Breast epithelium (tissue), 3 donors: Measurements from ENCODE around the gene CHTF18.

Experiments used
- CTCF ChIP-seq, 3 donors: fragments of 450-650 bp; IDR thresholded peaks; one replicate each; pipeline ENCODE4 v1.5.1; 2016 to 2017; ENCODE audit warnings: antibody characterized with exemption in 3 of 3, mild to moderate bottlenecking in 3 of 3, moderate library complexity in 3 of 3
- POLR2A ChIP-seq: fragments of 450-650 bp; IDR thresholded peaks from one replicate; pipeline ENCODE4 v1.6.1; 2016; ENCODE audit warnings: antibody characterized with exemption, mild to moderate bottlenecking, moderate library complexity

- TF ChIP-seq CTCF (IDR thresholded peaks at IDR 0.05), result no peak
- TF ChIP-seq POLR2A, result no peak
Measured at GRCh38 chr16:775236-775796, 13.1 kb upstream of the CHTF18 start.
